Heart right ventricle (tissue), 16 donors: ENCODE data around the gene EPS8L2. TPM values are rescaled to one million over a fixed set of nuclear protein-coding genes. Genes with fewer than 3 reads are reported as not detected.

Source experiments
- ATAC-seq, 8 donors: fragments of 200-7000 bp; cut with Tn5 transposase; one replicate each; pipeline ENCODE4 v1.9.1; 2020; ENCODE audit warnings: mild to moderate bottlenecking in 8 of 8, moderate library complexity in 8 of 8, moderate number of reproducible peaks in 1 of 8
- DNase-seq, 2 donors: peaks; one replicate each; pipeline ENCODE4 v3.0.0-alpha.2; 2020
- H3K27ac ChIP-seq, 10 donors: fragments of 200-600 bp; sonication (generic) in 2 of 10; one replicate each; pipeline versions ENCODE4 v1.5.0 to v1.8.0; 2020 to 2022; ENCODE audit warnings: mild to moderate bottlenecking in 3 of 10
- H3K27me3 ChIP-seq, 7 donors: fragments of 200-600 bp; one replicate each; pipeline ENCODE4 v1.8.0; 2021 to 2022; ENCODE audit warnings: mild to moderate bottlenecking in 2 of 7
- H3K36me3 ChIP-seq, 9 donors: fragments of 200-600 bp; sonication (generic) in 1 of 9; one replicate each; pipeline versions ENCODE4 v1.5.0 to v1.8.0; 2020 to 2022; ENCODE audit warnings: mild to moderate bottlenecking in 2 of 9
- H3K4me1 ChIP-seq, 9 donors: fragments of 200-600 bp; sonication (generic) in 1 of 9; one replicate each; pipeline versions ENCODE4 v1.5.0 to v1.8.0; 2020 to 2022; ENCODE audit warnings: mild to moderate bottlenecking in 4 of 9
- H3K4me3 ChIP-seq, 10 donors: fragments of 200-600 bp; sonication (generic) in 2 of 10; one replicate each; pipeline versions ENCODE4 v1.5.0 to v1.8.0; 2020 to 2022; ENCODE audit warnings: mild to moderate bottlenecking in 7 of 10, moderate library complexity in 2 of 10
- H3K9me3 ChIP-seq, 11 donors: fragments of 200-600 bp in 10 of 11; sonication (generic) in 2 of 11; one replicate each; pipeline versions ENCODE4 v1.5.0 to v1.8.0; 2013 to 2022; ENCODE audit warnings: mild to moderate bottlenecking in 2 of 11, control low read depth in 1 of 11, moderate library complexity in 1 of 11
- WGBS, 2 donors: extraction: QIAGEN DNeasy Blood & Tissue Kit; methylation state at CpG; one replicate each; pipeline ENCODE4 v1.1.7; 2013; ENCODE audit warnings: inconsistent platforms in 1 of 2; 5-methylcytosine and 5-hydroxymethylcytosine counted together
- intact Hi-C, 10 donors: fragments of 100-400 bp; cut with DNase I; formaldehyde crosslinking; loops; one replicate each; pipeline versions ENCODE4 v1.11.1 to v1.14.2; 2022
- polyA plus RNA-seq, 2 donors: library from polyadenylated mRNA; stranded (reverse); fragments of 200-250 nt; gene quantifications; one replicate each; pipeline ENCODE4 v1.2.3, GENCODE V29; 2013
- total RNA-seq, 10 donors: library from RNA; stranded (reverse); fragmentation: NEBNext Ultra II Directional in 3 of 10; extraction: Animal tissue kit (Norgen Biotek cat#: 25700) in 3 of 10; gene quantifications; one replicate each; pipeline versions ENCODE4 v1.2.1 to v1.2.4, GENCODE V29; 2021 to 2023
- TF ChIP-seq, protein P1 (sequence below), 9 donors: fragments of 200-600 bp; sonication (generic) in 2 of 9; IDR thresholded peaks; one replicate each; pipeline versions ENCODE4 v1.5.0 to v1.8.0; 2021 to 2022; ENCODE audit warnings: antibody characterized with exemption in 9 of 9, mild to moderate bottlenecking in 5 of 9, moderate library complexity in 1 of 9
- donor health status: Arrhythmogenic right ventricular cardiomyopathy.
- donor health status: ischemic (EF 13 %, LVEDD 7.1; RV severe dilation, severe dysfunction).
- donor health status: healthy with polysubstance abuse.
- donor health status: DM: no; HTN: yes; CAD: no.
- donor health status: DM: no; HTN: no; CAD: no.
- donor health status: ischemic (EF 25% LVEDD 6.9; RV normal size, moderate dysfunction).
- donor health status: ischemic (EF 25% LVEDD 5.7; RV mildly dilated, moderate dysfunction).
- donor health status: healthy.
- donor health status: DM: yes; HTN: yes; CAD: no.
- donor health status: Ischemic cardiomyopathy.
- donor health status: ischemic (EF 35%, LVEDD 5.7; RV mildly dilated, moderate dysfunction).
- donor health status: nonischemic (EF 11% LVEDD 7.7; RV severe dilation, severe dysfunction).
- donor health status: DM: yes; HTN: yes; CAD: no.
- donor health status: PGD.
- donor health status: ischemic (EF 29% LVEDD 5.4; RV normal size, mild dysfunction).
- donor health status: nonischemic (EF 23%, LVEDD 6.1; RV moderate dilation, normal function).

EPS8L2 gene
- total and polyA plus RNA-seq, 12 donors: 1.2 to 6.7 (median 2.9) TPM

DNA sequence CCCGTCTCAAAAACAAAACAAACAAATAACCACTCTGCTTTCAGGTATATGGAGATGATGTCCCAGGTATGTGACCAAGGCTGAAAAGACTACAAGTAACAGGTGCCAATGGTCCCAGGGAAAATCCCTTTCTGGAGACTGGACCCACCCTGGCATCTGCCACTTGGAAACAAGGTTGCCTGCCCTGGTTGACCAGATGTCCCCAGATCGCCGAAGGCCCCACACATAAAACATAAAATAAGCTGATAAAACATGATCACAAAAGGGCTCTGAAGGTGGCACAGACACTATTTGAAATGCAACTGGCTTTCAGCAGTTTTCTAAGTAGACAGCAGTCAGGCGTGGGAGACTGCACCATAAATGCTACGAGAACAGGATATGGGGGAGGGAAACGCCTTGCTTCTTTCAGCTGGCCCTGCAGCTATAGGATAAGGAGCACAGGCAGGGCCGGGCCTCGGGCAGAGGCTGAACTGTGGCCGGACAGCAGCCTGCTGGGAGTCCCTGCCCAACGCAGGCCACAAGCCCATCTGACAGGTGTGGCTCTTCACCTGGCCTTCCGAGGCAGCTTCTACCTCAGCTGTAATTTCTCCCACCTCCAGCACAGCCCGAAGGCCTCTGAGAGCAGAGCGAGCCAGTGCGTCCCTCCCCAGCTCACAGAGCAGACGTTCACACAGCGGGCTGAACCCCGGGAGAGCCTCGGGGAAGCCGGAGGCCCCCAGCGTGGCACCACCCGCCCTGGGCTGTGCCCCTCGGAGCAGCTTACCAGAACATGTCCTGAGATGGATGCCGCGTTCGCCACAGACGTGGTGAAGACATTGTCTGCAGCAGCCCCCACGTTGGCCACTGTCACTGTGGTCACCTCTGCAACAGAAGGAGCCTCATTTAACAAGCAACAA is 15.0 kb upstream of the EPS8L2 start:
- H3K36me3 ChIP-seq: peaks cover 0 to 50% (median 13%) of the 10 kb centered on the region in 9 donors
- peaks cover 7 to 28% (median 17%) of the 10 kb centered on the region in 9 donors for H3K4me1 ChIP-seq
- no peak for ATAC-seq
- intact Hi-C loops: no loop called here
- no peak overlapping the region for H3K4me3 ChIP-seq
- no peak overlapping the region for H3K27ac ChIP-seq
- DNase-seq: no peak
- no peaks in the 10 kb centered on the region for H3K9me3 ChIP-seq
- no peaks in the 10 kb centered on the region for H3K27me3 ChIP-seq
- TF ChIP-seq, protein P1, sequence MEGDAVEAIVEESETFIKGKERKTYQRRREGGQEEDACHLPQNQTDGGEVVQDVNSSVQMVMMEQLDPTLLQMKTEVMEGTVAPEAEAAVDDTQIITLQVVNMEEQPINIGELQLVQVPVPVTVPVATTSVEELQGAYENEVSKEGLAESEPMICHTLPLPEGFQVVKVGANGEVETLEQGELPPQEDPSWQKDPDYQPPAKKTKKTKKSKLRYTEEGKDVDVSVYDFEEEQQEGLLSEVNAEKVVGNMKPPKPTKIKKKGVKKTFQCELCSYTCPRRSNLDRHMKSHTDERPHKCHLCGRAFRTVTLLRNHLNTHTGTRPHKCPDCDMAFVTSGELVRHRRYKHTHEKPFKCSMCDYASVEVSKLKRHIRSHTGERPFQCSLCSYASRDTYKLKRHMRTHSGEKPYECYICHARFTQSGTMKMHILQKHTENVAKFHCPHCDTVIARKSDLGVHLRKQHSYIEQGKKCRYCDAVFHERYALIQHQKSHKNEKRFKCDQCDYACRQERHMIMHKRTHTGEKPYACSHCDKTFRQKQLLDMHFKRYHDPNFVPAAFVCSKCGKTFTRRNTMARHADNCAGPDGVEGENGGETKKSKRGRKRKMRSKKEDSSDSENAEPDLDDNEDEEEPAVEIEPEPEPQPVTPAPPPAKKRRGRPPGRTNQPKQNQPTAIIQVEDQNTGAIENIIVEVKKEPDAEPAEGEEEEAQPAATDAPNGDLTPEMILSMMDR (IDR thresholded peaks at IDR 0.05): no peak
- 78 to 82% methylated on average over 27 of the region's 27 CpGs for WGBS, 2 donors

DNA sequence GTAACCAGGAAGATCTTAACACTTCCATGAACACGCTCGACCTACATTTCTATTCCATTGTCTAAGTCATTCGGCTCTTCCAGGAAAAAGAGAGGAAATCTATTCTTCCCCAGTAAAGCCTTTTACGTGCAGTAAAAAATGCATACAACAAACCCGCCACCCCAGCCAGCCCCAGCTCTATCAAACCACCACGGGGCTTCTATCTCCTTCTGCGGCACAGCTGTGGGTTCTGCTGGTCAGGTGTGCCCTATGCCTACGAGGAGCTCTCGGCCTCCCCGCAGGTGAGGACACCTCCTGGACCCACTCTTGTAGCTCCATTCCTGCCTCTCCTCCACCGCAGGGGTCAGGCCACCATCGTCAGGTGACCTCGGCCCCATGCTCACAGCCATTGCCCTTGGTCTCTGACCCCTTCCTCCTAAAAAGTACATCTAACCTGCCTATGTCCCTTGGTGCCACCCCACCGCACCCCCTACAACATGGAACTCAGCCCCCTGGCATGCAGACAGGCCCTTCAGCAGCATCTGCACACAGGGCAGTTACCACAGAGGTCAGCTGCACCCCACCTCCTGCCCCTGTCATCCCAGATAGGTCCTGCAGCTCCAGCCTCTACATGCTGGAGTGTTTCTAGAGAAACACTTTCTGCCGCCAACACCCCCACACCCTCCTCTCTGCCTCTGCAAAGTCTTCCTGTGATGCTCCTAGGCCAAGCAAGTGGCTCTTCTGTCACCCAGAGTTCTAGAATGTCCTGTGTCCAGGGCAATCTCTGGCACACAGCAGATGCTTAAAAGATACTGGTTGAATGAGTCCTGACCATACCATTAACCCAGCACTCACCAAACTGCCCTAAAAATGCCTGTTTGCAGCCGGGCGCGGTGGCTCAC is 14.1 kb upstream of the EPS8L2 start:
- TF ChIP-seq, protein P1 (IDR thresholded peaks at IDR 0.05): no peak
- Histone ChIP-seq H3K9me3 (no peaks in the 10 kb centered on the region), H3K36me3 (peaks cover 0 to 40% (median 8%) of the 10 kb centered on the region in 9 donors), H3K27ac (no peak overlapping the region), H3K4me1 (peaks cover 7 to 36% (median 25%) of the 10 kb centered on the region in 9 donors), H3K4me3 (no peak overlapping the region), H3K27me3 (no peaks in the 10 kb centered on the region)
- ATAC-seq: no peak
- WGBS, 2 donors: 91% methylated on average over 18 of the region's 18 CpGs
- intact Hi-C loops: no loop called here
- no peak for DNase-seq

DNA sequence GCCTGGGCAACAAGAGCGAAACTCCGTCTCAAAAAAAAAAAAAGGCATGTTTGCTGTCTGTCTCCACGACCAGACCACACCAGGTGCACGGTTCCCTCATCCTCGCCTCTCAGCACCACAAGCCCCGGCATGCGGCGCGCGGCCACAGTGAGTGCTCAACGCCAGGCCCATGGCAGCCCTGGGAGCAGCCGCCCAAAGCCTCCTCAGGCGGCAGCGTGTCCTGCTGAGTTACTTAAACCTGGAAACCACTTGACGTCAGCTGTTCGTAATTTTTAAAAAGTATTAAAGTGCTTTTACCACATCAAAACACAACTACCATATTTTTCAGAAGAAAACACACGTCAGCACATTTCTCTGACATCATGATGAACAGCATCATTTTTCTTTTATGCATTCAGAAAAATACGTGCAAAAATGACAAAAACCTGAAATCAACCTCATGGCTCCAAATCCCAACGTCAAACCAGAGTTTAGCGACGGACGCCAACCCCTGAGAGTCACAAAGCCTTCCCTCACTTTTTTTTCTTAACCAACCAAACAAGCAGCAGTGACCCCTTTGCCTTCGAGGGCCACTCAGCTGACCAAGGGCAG is 13.1 kb upstream of the EPS8L2 start:
- Histone ChIP-seq H3K9me3 (no peaks in the 10 kb centered on the region), H3K36me3 (peaks cover 0 to 30% (median 6%) of the 10 kb centered on the region in 9 donors), H3K4me3 (peak overlapping the region in 6 of 10 donors; percentile 80 to 95 (median 90)), H3K27ac (peak overlapping the region in 8 of 10 donors; percentile 32 to 68 (median 59)), H3K4me1 (peaks cover 10 to 45% (median 33%) of the 10 kb centered on the region in 9 donors), H3K27me3 (no peaks in the 10 kb centered on the region)
- ATAC-seq: no peak
- 88 to 89% methylated on average over 23 of the region's 23 CpGs for WGBS, 2 donors
- intact Hi-C loops: no loop called here
- no peak for DNase-seq
- TF ChIP-seq, protein P1 (IDR thresholded peaks at IDR 0.05): no peak

DNA sequence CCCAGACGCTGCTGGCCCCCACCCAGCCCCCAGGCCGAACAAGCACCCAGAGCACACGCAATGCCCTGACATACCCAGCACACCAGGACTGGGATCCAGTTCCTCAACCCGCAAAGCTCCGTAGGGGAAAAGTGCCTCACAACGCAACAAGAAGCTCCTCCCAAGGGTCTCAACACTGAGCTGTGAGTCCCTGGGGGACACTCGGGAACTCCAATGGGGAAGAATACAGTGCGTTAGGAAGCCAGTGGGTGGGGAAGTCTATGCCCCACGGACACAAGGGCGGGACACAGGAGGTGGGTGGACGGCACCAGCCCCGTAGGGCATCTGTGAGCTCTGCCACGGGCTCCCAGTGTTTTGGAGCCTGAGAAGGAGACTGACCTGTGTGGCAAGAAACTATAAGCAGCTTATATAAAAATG is 12.6 kb upstream of the EPS8L2 start:
- H3K27me3 ChIP-seq: no peaks in the 10 kb centered on the region
- H3K4me3 ChIP-seq: peak overlapping the region in 8 of 10 donors; percentile 36 to 95 (median 85)
- WGBS, 2 donors: 39 to 52% methylated on average over 13 of the region's 13 CpGs
- peaks cover 10 to 47% (median 38%) of the 10 kb centered on the region in 9 donors for H3K4me1 ChIP-seq
- peaks cover 0 to 25% (median under 1%) of the 10 kb centered on the region in 9 donors for H3K36me3 ChIP-seq
- no peak for ATAC-seq
- peak overlapping the region; percentile 9 to 68 (median 58) for H3K27ac ChIP-seq
- no peak for DNase-seq
- no peaks in the 10 kb centered on the region for H3K9me3 ChIP-seq
- TF ChIP-seq, protein P1 (IDR thresholded peaks at IDR 0.05): no peak
- intact Hi-C loops: no loop called here
